Measurements from ENCODE around the gene FGFR3.
"Not testable (repeated sequence)": the region's sequence is repeated elsewhere in the genome, so short reads cannot be mapped to it uniquely, and the experiment has no call there.

FGFR3 gene

DNA sequence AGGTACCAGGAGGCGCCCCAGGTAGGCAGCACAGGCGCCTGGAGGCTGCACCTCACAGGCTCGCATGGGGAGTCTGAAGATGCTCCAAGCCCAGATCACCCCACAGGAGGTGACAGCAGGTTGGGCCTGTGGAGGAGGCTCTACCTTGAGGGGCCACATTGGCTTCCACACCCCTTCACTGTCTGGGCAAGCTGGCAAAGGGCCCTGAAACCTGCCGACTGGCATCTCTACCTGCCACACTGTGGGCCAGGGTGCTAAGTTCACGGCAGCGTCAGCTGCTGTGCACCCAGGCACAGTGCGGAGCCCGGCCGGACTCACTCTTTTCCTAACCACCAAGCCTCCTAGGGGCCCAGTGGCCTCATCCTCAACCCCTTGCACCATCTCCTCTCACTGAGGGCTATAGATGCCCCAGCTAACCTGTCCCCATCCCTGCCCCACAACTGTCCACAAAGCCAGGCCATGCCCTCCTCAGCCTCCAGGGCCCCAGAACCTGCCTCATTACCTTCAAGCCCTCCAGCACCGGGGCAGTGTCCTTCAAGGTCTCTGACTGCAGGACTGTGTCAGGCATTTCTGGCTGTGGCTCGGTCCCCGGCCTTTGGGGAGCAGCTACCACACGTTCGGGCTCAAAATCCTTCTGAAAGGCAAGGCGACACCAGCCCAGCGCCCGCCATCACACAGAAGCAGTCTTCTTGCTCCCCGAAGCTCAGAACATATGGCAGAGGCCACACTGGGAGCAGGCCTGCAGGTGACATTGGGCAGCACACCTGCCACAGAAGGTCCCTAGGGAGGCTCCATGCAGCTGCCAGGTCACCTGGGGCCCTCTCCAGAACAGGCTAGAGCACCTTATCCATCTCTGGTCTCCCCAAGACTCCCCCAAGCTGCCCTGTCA, 28.8 kb downstream of the FGFR3 start:
- DNase-seq, result peak; percentile 15

DNA sequence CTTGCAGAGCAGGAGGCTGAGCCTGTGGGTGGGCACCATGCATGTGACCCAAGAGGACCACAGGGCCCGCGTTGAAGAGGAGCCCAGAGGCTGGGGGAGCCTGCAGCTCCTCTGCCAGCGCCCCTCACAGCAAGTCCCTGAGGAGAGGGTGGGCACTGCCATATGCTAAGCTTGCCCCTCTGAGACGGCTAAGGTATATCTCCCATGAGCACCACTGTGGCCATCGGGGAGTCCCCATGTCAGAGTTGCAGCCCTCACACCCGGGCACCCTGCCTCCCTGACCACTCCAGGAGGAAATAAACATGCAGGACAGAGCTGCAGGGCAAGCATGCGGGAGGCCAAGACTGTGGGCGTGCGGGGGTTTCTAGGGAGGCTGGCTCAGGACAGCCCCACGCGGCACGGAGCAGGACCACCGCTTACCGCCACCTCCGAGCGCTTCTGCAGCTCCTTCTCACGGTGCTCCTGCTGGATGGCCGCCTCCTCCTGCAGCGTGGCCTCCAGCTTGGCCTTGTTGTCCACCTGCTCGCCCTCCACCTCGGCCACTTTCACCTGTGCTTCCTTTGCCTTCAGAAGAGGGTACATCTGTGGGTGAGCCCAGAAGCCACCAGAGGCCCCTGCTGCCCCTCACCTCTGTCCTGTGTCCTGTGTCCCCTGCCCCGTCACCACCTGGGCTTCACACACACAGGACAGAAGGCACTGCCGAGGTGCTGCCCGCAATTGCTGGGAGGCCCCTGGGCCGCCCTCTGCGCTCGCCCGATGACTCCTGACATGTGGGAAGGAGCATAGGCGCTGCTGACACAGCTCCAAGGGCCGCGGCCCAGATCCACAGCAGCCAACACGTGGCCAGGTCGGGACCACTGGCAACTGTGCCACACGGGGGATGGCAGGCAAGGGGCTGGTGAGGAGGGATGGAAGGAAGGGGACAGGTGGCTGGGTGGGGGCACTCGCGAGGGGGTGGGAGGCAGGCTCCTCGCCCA, 29.8 kb downstream of the FGFR3 start:
- DNase-seq, result no peak

DNA sequence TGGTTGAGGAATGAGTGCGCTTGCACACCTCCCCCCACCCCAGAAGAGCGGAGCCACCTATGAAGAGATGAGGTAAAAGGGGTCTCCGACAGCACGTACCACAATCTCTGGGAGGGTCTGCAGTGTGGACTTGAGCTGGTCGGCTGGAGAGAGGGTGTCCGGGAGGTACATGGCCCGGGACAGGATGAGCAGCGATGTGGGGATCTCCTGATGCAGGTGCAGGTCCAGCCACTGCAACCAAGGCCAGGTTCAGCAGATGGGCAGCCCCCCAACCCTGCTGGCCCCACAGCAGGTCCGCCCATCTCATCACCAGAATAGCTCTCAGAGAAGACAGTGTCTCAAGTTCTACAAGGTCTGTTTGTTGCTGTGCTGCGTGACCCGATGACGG, 30.4 kb downstream of the FGFR3 start:
- DNase-seq, result no peak

DNA sequence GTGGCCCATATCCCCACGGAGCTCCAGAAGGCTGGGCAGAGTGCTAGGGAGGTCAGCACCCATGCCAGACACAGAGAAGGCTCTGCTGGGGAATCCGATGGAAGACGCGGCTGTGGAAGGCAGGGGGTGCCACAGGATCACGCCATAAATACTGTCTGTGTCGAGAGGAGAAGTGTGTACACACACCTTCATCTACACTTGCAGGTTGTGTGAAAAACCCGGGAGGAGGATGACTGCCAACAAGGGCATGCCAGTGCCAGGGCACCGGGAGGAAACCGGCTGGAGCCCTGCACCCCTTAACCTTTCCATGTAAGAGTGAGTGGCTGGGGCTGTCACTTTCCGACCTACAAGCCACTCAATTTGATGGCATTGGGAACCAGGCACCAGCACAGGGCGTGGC, 31.7 kb downstream of the FGFR3 start:
- no peak for DNase-seq

DNA sequence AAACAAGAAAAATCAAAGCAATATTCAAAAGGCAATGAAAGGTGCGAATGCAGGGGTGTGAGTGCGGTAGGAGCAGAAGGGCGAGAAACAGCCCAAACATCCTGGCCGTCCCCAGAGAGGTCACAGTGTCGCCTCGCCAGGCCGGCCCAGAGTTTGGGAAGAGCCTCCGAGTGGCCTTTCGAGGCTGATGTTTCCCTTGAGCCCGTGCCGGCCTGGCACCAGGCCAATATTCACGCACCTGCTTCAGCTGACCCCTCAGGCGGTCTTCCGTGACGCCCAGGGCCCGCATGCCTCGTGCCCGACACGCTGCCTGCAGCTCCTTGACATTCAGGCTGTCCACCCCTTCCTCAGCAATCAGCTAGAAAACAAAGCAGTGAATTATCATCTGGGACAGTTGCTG, 32.2 kb downstream of the FGFR3 start:
- no peak for DNase-seq

DNA sequence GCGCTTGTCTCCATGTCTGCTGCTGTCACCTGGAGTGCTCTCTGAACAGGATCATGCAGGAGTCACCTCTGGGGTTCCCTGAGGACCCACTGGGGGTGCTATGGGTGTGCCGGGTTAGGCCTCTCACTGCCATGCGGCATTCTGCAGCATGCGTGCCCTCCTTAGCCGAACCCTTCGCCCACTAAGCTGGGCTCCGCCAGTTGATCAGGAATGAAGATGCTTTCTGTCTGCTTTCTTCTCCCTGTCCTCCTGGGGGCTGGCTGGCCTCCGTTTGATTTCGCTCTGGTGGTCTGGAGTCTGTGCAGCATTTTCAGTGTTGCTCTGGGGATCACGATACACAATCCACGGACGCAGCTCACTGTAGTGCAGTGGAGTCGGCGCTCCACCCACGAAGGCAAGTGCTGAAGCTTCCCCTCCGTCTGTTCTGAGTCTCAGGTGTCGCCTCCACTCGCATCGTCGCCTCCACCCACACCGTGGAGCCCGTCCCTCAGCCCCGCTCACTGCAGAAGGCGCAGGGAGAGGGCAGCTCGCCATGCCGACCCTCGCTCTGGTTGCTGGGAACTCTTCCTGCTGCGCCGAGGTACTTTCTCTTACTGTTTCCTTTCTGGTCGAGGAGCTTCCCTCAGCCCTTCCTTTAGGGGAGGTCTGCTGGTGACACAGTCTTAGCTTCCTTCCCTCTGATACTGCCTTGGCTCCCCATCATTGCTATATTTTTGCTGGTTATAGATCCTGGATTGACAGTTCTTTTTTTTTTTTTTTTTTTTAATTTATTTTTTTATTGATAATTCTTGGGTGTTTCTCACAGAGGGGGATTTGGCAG, 33.6 kb downstream of the FGFR3 start:
- no peak for DNase-seq

DNA sequence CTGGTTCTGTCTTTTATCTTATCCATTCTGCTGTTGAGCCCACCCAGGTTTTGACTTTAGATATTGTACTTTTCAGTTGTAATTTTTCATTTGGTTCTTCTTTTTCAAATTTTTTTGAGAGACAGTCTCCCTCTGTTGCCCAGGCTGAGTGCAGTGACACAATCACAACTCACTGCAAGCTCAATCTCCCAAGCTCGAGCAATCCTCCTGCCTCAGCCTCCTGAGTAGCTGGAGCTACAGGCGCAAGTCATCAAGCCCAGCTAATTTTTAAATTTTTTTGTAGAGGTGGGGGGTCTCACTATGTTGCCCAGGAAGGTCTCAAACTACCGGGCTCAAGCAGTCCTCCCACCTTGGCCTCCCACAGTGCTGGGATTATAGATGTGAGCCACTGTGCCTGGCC, 37.1 kb downstream of the FGFR3 start:
- no peak for DNase-seq

DNA sequence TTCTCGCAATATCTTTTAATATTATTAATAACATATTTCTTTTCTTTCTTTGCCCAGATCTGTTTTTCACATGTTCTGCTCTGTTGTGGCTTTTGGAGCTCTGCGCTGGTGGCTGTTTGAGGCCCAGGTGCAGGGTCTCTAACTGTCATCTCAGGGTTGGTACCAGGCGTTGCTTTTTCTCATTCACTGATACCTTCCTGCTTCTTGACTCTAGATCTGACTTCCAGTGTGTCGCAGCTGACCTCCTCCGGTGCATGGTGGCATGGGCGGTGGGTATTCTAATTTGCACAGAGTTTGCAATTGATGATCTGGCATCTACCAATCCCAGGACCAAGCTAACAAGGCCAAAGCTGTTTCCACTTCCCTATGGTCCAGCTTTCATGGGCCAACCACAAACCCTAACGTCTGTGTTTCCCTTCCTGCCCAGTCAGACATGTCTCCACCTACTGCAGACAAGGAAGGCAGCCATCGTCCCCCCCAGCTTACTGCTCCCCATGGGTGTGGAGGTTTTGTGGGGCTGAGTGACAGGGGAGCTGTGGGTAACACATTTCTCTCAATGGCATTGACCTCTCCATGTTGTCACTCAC, 37.6 kb downstream of the FGFR3 start:
- no peak for DNase-seq

DNA sequence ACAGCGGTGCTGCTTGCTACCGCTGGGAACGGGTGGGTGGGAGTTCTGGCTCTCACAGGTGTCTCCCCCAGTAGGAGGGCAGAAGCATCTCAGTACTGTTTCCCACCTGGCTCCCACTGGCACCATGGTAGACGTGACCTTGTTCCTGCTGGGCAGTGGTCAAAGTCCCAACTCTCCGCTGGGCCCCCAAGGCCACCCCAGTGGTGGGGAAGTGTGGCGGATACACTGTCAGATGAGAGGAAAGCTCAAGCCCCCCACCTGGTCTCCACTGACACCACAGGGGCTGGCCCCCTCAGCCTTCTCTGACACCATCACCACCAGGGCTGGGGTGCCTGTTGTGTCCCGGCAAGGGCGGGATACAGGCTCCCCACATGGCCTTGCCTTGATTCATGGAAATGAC, 38.2 kb downstream of the FGFR3 start:
- DNase-seq, result no peak

DNA sequence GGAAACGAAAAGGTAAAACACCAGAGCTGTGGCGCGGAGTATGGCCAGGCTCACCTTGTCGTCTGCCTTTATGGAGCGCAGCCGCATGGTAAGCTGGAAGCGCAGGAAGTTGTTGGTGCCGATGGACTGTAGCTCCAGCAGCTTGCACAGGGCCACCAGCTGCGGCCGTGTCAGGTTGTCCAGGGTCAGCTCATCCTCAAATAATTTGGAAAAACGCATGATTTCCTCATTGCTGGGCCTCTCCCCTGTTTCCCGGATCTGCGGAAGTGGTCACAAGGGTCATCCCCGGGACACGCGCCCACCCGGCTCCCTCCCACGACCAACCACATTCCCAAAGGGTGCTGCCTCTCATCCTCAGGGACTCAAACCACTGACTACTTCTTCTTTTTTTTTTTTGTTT, 39.6 kb downstream of the FGFR3 start:
- no peak for DNase-seq

DNA sequence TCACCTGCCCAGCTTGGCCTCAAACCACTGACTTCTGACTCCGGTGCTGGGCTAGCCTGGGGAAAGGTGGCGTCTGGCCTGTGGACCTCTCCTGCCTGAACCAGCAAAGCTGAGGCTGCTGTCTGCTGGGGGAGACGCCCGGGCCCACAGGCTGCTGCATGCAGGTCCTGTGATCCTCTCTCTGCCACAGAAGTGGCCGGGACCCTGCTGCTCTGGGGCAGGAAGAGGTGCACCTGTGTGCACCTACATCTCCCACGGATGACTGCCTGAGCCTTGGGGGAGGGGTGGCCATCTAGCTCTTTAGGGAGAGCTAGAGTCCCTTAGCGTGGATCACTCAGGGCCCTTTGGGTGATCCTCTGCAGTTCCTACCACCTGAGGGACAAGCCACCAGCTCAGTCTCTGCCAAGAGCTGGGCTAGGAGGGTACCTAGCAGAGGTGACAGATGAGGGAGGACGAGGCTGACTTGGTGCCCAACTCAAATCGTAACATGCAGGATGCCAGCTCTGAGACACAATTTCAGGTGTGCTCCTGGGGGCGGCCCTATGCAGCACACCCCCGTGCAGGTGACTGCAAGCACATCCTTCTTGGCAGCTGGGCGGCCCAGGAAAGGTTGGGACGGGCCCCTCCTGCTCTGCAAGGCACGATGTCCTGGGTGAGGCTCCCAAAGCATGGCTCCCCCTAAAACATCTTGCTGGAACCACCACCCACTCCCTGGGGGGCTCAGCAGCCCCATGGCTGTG, 40.4 kb downstream of the FGFR3 start:
- no peak for DNase-seq

DNA sequence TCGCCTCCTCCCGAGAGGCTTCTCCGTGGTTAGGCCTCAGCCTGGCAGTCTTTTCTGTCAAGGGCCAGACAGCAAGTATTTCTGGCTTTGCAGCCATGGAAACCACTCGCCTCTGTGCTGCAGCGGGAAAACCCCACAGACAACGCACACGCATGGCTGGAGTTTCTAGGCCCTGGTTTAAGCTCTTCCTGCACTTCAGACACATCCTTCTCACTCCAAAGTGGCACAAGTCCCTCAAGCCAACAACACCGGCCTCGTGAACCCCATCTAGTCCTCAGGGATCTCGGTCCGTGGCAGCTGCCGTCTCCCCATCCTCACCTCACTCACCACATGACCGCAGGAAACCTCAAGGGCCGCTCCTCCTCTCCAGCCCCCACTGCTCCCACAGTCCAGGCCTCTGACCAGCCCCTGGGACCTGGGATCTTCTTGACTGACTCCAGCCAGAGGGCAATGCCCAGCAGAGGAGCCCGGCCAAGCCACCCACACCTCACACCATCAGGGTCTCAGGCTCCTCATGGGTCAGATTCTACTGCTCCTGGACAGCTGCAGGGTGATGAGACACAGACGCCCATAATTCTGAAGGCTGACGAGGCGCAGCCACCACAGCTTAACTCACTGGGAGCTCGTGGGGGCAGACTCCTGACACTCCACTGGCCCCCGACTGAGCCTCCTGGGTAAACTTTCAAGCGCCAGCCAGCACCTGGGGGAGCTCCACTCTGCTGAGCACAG, 41.1 kb downstream of the FGFR3 start:
- DNase-seq, result no peak

DNA sequence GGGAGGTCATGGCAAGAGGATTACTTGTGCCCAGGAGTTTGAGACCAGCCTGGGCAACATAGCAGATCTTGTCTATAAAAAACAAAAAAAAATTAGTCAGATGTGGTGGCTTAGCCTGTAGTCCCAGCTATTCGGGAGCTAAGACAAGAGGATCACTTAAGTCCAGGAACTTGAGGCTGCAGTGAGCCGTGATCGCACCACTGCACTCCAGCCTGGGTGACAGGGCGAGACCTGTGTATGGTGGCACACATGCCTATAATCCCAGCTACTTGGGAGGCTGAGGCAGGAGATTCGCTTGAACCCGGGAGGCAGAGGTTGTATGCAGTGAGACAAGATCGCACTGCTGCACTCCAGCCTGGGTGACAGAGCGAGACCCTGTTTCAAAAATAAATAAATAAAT, 42.7 kb downstream of the FGFR3 start:
- not testable (repeated sequence) for DNase-seq

DNA sequence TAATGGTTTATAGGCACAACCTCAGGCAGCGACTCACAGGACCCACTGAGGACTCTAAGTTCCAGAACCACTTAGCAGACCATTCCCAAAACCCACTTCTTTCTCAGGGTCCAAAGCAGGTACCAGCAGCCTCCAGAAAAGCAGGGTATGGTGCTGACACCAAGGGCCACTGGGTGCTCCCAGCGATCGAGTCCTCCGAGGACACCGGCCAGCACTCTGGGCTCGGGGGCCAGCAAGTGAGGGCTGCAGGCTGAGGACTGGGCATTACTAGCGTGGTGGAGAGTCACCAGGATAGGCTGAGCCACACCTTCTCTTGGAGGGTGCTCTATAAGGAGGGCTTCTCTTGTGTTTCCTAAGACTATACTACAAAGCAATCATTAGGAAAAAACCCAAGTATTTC, 43.6 kb downstream of the FGFR3 start:
- no peak for DNase-seq

DNA sequence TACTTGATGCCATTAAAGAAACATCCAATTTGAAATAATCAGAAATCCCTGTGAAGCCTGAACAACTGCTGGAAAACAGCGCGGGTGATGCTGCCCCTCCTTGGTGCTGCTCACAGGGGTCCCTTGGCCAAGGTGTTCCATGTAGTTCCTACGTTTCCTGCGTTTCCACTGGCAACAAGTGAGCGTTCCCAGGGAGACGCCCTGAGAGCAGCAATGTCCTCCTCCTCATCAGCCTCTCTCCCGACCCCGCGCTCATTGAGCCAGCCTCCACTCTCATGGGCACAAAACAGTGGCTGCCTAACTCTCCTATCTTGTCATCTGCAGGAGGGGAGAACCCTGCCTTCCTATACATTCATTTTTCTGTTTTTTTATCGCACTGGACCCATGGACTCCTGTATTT, 44.0 kb downstream of the FGFR3 start:
- DNase-seq, result no peak

DNA sequence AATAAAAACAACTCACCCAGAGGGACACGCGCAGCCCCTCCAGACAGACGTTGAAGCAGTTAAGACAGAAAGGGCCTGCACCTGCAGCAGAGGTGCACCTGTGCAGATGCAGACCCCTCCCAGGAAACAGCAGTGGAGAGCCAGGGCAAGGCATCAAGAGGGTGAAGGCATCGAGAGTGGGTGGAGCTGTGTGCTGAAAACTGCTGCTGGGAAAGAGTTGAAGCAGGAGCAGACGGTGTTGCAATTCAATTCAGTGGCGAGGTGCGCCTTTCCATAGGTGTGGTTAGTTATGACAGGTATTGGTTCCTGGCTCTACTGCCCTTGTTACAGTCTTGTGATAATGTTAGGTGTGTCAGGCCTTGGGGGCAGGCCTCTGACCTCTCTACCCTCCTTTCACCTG, 46.2 kb downstream of the FGFR3 start:
- DNase-seq, result no peak

DNA sequence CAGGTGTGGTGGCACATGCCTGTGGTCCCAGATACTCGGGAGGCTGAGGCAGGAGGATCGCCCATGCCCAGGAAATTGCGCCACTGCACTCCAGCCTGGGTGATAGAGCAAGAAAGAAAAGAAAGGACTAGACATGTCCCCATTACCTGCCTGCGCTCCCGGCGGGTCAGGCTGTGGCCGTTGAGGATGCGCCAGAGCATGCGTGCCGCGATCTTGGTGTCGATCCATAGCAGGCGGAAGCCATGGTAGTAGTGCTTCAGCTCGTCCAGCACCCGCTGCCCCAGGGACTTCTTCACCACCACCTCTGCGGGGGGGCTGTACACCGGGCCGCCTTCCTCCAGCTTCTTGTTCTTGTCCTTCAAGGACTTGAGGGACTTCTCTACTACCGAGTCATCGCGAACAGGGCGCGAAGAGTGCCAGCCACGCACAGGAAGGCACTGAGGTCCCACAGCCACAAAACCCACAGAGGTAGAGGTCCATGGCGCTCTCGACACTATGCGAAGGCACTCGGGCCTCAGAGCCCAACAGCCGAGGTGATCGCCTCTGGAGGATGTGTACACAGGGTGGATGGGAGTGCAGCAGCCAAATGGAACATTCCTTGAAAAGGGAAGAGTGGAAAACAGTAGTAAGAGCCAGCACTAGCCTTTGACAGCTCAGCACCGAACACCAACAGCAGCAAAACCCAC, 48.3 kb downstream of the FGFR3 start:
- DNase-seq, result no peak

DNA sequence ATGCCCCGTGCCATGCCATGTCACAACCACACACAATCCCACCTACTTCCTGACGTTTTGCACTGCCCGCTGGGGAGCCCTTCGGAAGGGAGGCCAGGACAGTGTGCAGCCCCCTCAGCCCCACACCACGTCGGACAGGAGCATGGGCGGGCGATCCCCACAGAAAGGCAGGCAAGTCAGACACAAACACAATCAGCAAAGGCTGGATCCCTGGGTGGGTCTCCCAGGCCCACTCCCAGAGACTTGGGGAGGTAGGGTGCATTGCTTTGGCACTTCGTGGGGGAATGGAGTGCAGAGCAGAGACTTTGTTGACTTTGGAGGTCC, 48.8 kb downstream of the FGFR3 start:
- no peak for DNase-seq

DNA sequence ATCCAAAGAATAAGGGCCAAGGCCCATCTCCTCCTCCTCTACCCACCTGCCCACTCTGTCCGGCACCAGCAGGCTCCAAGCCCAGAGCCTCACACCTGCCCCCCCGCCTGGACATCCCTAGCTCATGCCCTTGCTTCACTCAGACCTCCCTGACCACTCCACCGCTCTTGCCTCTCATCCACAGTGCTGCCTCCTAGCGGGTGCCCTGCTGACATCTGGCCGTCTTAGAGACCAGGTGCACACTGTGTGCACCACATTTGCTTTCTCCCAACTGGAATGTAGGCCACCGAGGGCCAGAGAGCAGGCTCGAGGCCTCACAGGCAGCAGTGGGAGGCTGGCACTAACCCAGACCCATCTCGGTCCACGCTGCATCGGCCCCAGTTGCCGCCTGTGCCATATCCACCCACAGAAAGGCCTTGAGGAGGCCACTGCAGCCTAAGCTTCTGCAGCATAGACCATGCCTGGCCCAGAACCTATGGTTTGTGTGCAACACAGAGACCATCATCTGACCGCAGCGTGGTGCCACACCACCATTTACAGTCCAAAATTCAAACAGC, 49.3 kb downstream of the FGFR3 start:
- no peak for DNase-seq

DNA sequence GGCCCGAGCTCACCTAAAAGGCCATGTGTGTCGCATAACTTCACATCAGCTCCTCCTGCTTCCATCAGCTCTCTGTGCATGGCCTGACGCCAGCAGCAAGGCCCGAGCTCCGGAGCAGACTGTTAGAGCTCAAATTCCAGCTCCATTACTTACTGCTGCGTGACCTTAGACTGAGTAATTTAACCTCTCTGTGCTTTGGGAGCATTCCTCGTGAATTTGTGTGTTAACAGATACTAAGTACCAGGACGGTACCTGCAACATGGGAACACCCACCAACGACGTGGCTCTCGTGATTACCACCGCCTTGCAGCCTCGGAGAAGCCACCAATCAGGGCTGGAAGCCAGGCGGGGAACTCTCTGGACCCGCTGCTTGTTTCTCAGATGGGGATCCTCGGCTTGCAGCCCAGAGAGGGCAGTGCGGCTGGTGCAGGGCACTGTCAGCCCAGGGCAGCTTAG, 49.9 kb downstream of the FGFR3 start:
- no peak for DNase-seq

Measured in femur (tissue), 1 donor.